Spinal cord (tissue), 10 donors: ENCODE measurements around the gene MCM7. TPM values are rescaled to one million over a fixed set of nuclear protein-coding genes. Genes with fewer than 3 reads are reported as not detected.
A peak's percentile ranks its signal among the peaks of the same experiment; 100 is the strongest.

Experiments used
- DNase-seq, 6 donors: peaks; one replicate each; pipeline versions ENCODE4 v3.0.0 to v3.0.0-alpha.2; 2013 to 2015; ENCODE audit warnings: low spot score in 6 of 6, low read depth in 4 of 6
- H3K27ac ChIP-seq: one replicate; pipeline ENCODE4 v1.5.1; 2013; ENCODE audit warnings: low read depth, low read length, control low read depth
- H3K27me3 ChIP-seq: one replicate; pipeline ENCODE4 v1.6.1; 2013; ENCODE audit warnings: low read length; ENCODE audit not compliant: control insufficient read depth, insufficient read depth
- H3K36me3 ChIP-seq: one replicate; pipeline ENCODE4 v1.6.1; 2013; ENCODE audit warnings: low read length; ENCODE audit not compliant: control insufficient read depth, insufficient read depth
- H3K4me1 ChIP-seq: one replicate; pipeline ENCODE4 v1.6.1; 2013; ENCODE audit warnings: low read length; ENCODE audit not compliant: control insufficient read depth, insufficient read depth
- H3K4me3 ChIP-seq: one replicate; pipeline ENCODE4 v1.5.1; 2013; ENCODE audit warnings: low read depth, low read length, control low read depth
- H3K9me3 ChIP-seq: one replicate; pipeline ENCODE4 v1.6.1; 2013; ENCODE audit warnings: low read length; ENCODE audit not compliant: control insufficient read depth, insufficient read depth
- WGBS: methylation state at CpG from one replicate; pipeline ENCODE4 v1.1.5; 2013; ENCODE audit warnings: missing lambda C conversion rate; ENCODE audit not compliant: insufficient coverage; 5-methylcytosine and 5-hydroxymethylcytosine counted together
- polyA plus RNA-seq, 2 donors: library from polyadenylated mRNA; unstranded; fragments of 120-200 nt; gene quantifications; one replicate each; pipeline ENCODE4 v1.2.1, GENCODE V29; 2013; ENCODE audit not compliant: insufficient read length in 2 of 2
- total RNA-seq, 2 donors: library from RNA; depleted of rRNA in 1 of 2; stranded (reverse); fragments of 120-200 nt in 1 of 2; fragments of >200 nt in 1 of 2; gene quantifications; one replicate each; pipeline versions ENCODE4 v1.2.3 to v1.2.4, GENCODE V29; 2013 to 2014
- donor health status: healthy.

Gene MCM7
- total and polyA plus RNA-seq, 4 donors = 36.7 to 94.7 (median 79.9) TPM

- DNase-seq = no peak
- peak overlapping the region; percentile 92 for H3K4me3 ChIP-seq
- H3K27me3 ChIP-seq = no peaks in the 10 kb centered on the region
- no peaks in the 10 kb centered on the region for H3K9me3 ChIP-seq
- 23% methylated on average over 2 of the region's 7 CpGs for WGBS
- peaks cover 33% of the 10 kb centered on the region for H3K36me3 ChIP-seq
- H3K4me1 ChIP-seq = peaks cover 20% of the 10 kb centered on the region
- no peak overlapping the region for H3K27ac ChIP-seq
Measured at GRCh38 chr7:100089458-100090196, 11.6 kb downstream of the MCM7 start.

- peaks cover 28% of the 10 kb centered on the region for H3K36me3 ChIP-seq
- H3K9me3 ChIP-seq = no peaks in the 10 kb centered on the region
- H3K27ac ChIP-seq = peak within 1 kb of the TSS; percentile 85
- H3K4me1 ChIP-seq = peaks cover 17% of the 10 kb centered on the region
- peak within 1 kb of the TSS; percentile 92 for H3K4me3 ChIP-seq
- peak in 5 of 6 donors; percentile 72 to 95 (median 84) for DNase-seq
- no peaks in the 10 kb centered on the region for H3K27me3 ChIP-seq
- under 1% methylated on average over 58 of the region's 68 CpGs for WGBS
Measured at GRCh38 chr7:100088621-100089457, 12.4 kb downstream of the MCM7 start, which contains the start of gene COPS6. TSS of gene COPS6 (plus strand) at chr7:100088969. CDS start at chr7:100088991, 22 bp downstream.

- peak overlapping the region; percentile 92 for H3K4me3 ChIP-seq
Measured at GRCh38 chr7:100088095-100088620, 13.0 kb downstream of the MCM7 start.

GRCh38 chr7:100087055-100087750 lies 14.0 kb downstream of the MCM7 start:
- Histone ChIP-seq H3K4me3 (no peak overlapping the region), H3K9me3 (no peaks in the 10 kb centered on the region), H3K27ac (no peak overlapping the region), H3K27me3 (no peaks in the 10 kb centered on the region), H3K4me1 (peaks cover 17% of the 10 kb centered on the region), H3K36me3 (peaks cover 14% of the 10 kb centered on the region)
- DNase-seq = no peak
- 92% methylated on average over 8 of the region's 10 CpGs for WGBS

More at GRCh38 chr7:100088095-100088620, 13.0 kb downstream of the MCM7 start:
- 89% methylated on average over 5 of the region's 11 CpGs for WGBS
- Histone ChIP-seq H3K27ac (peak overlapping the region; percentile 85), H3K9me3 (no peaks in the 10 kb centered on the region), H3K27me3 (no peaks in the 10 kb centered on the region), H3K4me1 (peaks cover 12% of the 10 kb centered on the region), H3K36me3 (peaks cover 22% of the 10 kb centered on the region)
- no peak for DNase-seq

- H3K4me1 ChIP-seq = peaks cover 23% of the 10 kb centered on the region
- 72% methylated on average over 2 of the region's 3 CpGs for WGBS
- no peaks in the 10 kb centered on the region for H3K36me3 ChIP-seq
Measured at GRCh38 chr7:100085515-100085914, 15.7 kb downstream of the MCM7 start.

GRCh38 chr7:100082978-100083377 lies 18.2 kb downstream of the MCM7 start:
- peak overlapping the region; percentile 81 for H3K27ac ChIP-seq
- peaks cover 16% of the 10 kb centered on the region for H3K36me3 ChIP-seq
- H3K27me3 ChIP-seq = no peaks in the 10 kb centered on the region
- H3K9me3 ChIP-seq = no peaks in the 10 kb centered on the region
- H3K4me1 ChIP-seq = peaks cover 26% of the 10 kb centered on the region
- DNase-seq = no peak
- 46% methylated on average over 3 of the region's 4 CpGs for WGBS
- peak overlapping the region; percentile 79 for H3K4me3 ChIP-seq

More at GRCh38 chr7:100085515-100085914, 15.7 kb downstream of the MCM7 start:
- Histone ChIP-seq H3K27ac (no peak overlapping the region), H3K4me3 (no peak overlapping the region), H3K27me3 (no peaks in the 10 kb centered on the region), H3K9me3 (no peaks in the 10 kb centered on the region)
- DNase-seq = no peak

- H3K27ac ChIP-seq = peak within 1 kb of the TSS; percentile 81
- DNase-seq = peak; percentile 95 to 100 (median 98)
- peaks cover 29% of the 10 kb centered on the region for H3K36me3 ChIP-seq
- peaks cover 25% of the 10 kb centered on the region for H3K4me1 ChIP-seq
- H3K4me3 ChIP-seq = peak within 1 kb of the TSS; percentile 79
- no peaks in the 10 kb centered on the region for H3K9me3 ChIP-seq
- 0% methylated on average over 55 of the region's 55 CpGs for WGBS
- H3K27me3 ChIP-seq = no peaks in the 10 kb centered on the region
Measured at GRCh38 chr7:100081535-100082102, 19.6 kb downstream of the MCM7 start, which contains the start of gene ZNF3. TSS of gene ZNF3 (minus strand) at chr7:100081723. CDS start at chr7:100077357, 4,366 bp downstream.

- under 1% methylated on average over 33 of the region's 34 CpGs for WGBS
- DNase-seq = peak in 2 of 6 donors; percentile 28 to 34
- Histone ChIP-seq H3K27me3 (no peaks in the 10 kb centered on the region), H3K27ac (peak overlapping the region; percentile 81), H3K4me3 (peak overlapping the region; percentile 79), H3K9me3 (no peaks in the 10 kb centered on the region), H3K36me3 (peaks cover 35% of the 10 kb centered on the region), H3K4me1 (peaks cover 25% of the 10 kb centered on the region)
Measured at GRCh38 chr7:100080907-100081534, 20.2 kb downstream of the MCM7 start.
